Lung (tissue), 12 donors: ENCODE measurements around the gene DDX41. TPM values are rescaled to one million over a fixed set of nuclear protein-coding genes. Genes with fewer than 3 reads are reported as not detected.

Experiments used
- ATAC-seq: fragments of 200-7000 bp; cut with Tn5 transposase; one replicate; pipeline ENCODE4 v1.9.1; 2020; ENCODE audit warnings: moderate number of reproducible peaks; ENCODE audit not compliant: insufficient read depth, low FRiP score
- DNase-seq, 3 donors: peaks; one replicate each; pipeline ENCODE4 v3.0.0-alpha.2; 2013 to 2017
- H3K27ac ChIP-seq, 2 donors: one replicate each; pipeline ENCODE4 v1.5.1; 2013; ENCODE audit warnings: mild to moderate bottlenecking in 2 of 2, moderate library complexity in 2 of 2, control low read depth in 1 of 2, inconsistent platforms in 1 of 2, low read depth in 1 of 2, low read length in 1 of 2
- H3K27me3 ChIP-seq, 3 donors: one replicate each; pipeline ENCODE4 v1.5.1; 2013; ENCODE audit warnings: low read length in 2 of 3; ENCODE audit not compliant: control insufficient read depth in 3 of 3, insufficient read depth in 3 of 3
- H3K36me3 ChIP-seq, 4 donors: one replicate each; pipeline ENCODE4 v1.5.1; 2013; ENCODE audit warnings: low read length in 4 of 4, mild to moderate bottlenecking in 1 of 4, moderate library complexity in 1 of 4; ENCODE audit not compliant: control insufficient read depth in 4 of 4, insufficient read depth in 4 of 4
- H3K4me1 ChIP-seq, 5 donors: one replicate each; pipeline ENCODE4 v1.5.1; 2013; ENCODE audit warnings: low read length in 5 of 5, mild to moderate bottlenecking in 2 of 5, moderate library complexity in 1 of 5; ENCODE audit not compliant: control insufficient read depth in 5 of 5, insufficient read depth in 5 of 5
- H3K4me3 ChIP-seq: one replicate; pipeline ENCODE4 v1.5.1; 2013; ENCODE audit warnings: mild to moderate bottlenecking, control low read depth, moderate library complexity
- H3K9ac ChIP-seq, 2 donors: one replicate each; pipeline ENCODE4 v1.5.1; 2013; ENCODE audit warnings: low read length in 2 of 2, control low read depth in 1 of 2; ENCODE audit not compliant: insufficient read depth in 1 of 2
- H3K9me3 ChIP-seq, 4 donors: one replicate each; pipeline ENCODE4 v1.5.1; 2013; ENCODE audit warnings: low read length in 3 of 4, mild to moderate bottlenecking in 1 of 4, moderate library complexity in 1 of 4; ENCODE audit not compliant: control insufficient read depth in 4 of 4, insufficient read depth in 3 of 4
- CTCF ChIP-seq: IDR thresholded peaks from 2 replicates; pipeline ENCODE4 v1.5.1; 2012; ENCODE audit warnings: mild to moderate bottlenecking; ENCODE audit errors: control extremely low read depth, extremely low read depth
- WGBS, 2 donors: extraction: QIAGEN DNeasy Blood & Tissue Kit; methylation state at CpG; one replicate each; pipeline ENCODE4 v1.1.7; 2013; 5-methylcytosine and 5-hydroxymethylcytosine counted together
- polyA plus RNA-seq, 2 donors: library from polyadenylated mRNA; stranded (reverse); fragments of 200-250 nt; gene quantifications; one replicate each; pipeline ENCODE4 v1.2.1, GENCODE V29; 2013
- total RNA-seq, 2 donors: library from RNA; depleted of rRNA in 1 of 2; stranded (reverse); fragments of >200 nt in 1 of 2; gene quantifications; one replicate each; pipeline ENCODE4 v1.2.1, GENCODE V29; 2014 to 2021
- donor health status: control.
- donor health status: control.
- donor health status: Bipolar disorder and iron deficiency.
- donor health status: healthy.
- donor health status: DM: yes; HTN: yes; CAD: no.

The DDX41 gene
- total and polyA plus RNA-seq, 4 donors, result 63.2 to 110 (median 73.6) TPM

DNA sequence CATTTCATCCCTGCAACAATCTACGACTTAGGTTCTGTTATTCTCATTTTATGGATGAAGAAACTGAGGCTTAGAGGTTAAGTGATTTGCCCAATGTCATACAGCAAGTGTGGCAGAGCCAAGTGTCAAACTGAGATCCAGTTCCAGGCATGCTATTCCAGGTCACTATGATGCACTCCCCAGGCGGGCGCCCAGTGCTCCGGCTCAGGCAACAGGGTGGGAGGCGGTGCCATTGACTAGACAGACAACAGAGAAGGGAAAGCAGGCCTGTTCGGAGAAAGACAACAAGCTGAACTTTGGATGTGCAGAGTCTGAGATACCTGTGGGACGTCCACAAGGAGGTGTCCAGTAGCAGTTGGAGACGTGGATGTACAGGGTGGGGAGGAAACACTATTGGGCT is 10.8 kb upstream of the DDX41 start:
- H3K27ac ChIP-seq, result no peak overlapping the region

DNA sequence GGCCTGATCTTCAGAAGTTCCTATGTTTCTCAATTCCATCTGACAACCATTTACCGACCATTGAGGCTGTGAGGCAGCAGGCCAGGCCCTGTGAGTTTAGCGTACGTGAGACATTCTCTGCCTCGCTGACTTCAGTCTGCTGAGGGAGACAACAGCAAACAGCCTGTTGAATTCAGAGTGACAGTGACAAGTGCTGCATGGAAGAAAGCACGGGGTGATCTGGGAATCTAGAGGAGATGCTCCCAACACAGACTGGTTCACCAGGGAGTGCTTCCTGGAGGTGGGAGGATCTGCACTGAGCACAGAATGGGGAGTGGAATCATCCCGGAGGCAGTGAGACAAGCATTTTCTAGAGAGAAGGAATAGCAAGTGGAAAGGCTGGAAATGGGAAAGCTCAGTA is 10.0 kb upstream of the DDX41 start:
- Histone ChIP-seq H3K9me3 (no peaks in the 10 kb centered on the region), H3K4me3 (no peak overlapping the region), H3K4me1 (no peaks in the 10 kb centered on the region), H3K27ac (no peak overlapping the region), H3K36me3 (peaks cover 19 to 72% (median 47%) of the 10 kb centered on the region in 4 donors), H3K9ac (no peak overlapping the region), H3K27me3 (no peaks in the 10 kb centered on the region)
- ATAC-seq, result no peak
- DNase-seq, result no peak
- TF ChIP-seq CTCF, result no peak
- 94 to 95% methylated on average over 6 of the region's 6 CpGs for WGBS, 2 donors

More for the DNA sequence above, 10.8 kb upstream of the DDX41 start:
- no peak for ATAC-seq
- Histone ChIP-seq H3K9me3 (no peaks in the 10 kb centered on the region), H3K27me3 (no peaks in the 10 kb centered on the region), H3K4me3 (no peak overlapping the region), H3K4me1 (no peaks in the 10 kb centered on the region), H3K9ac (no peak overlapping the region), H3K36me3 (peaks cover 19 to 73% (median 51%) of the 10 kb centered on the region in 4 donors)
- no peak for TF ChIP-seq CTCF
- no peak for DNase-seq
- WGBS, 2 donors, result 94 to 96% methylated on average over 8 of the region's 8 CpGs

DNA sequence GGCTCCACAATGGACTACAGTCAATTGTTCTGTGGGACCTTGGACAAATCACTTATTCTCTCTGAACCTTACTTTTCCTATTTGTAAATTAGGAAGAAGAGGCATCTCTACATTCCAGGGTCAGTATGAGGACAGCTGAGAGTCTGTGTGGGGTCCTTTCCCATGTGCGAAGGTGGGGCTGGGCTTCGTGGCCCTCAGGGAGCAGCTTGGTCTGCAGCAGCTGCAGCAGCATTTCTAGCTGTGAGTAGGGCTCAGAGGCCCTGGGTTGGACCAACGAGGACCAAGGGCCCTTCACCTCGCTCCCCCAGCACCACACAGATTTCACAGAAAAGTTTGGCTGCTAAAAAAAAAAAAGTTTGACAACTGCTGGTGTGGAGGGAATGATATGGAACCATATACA is 9.4 kb upstream of the DDX41 start:
- Histone ChIP-seq H3K9ac (no peak overlapping the region), H3K36me3 (peaks cover 20 to 73% (median 51%) of the 10 kb centered on the region in 4 donors)
- no peak for ATAC-seq

More for the DNA sequence above, 9.4 kb upstream of the DDX41 start:
- H3K27me3 ChIP-seq, result no peaks in the 10 kb centered on the region
- DNase-seq, result no peak
- H3K4me3 ChIP-seq, result no peak overlapping the region
- WGBS, 2 donors, result 88 to 98% methylated on average over 4 of the region's 4 CpGs
- TF ChIP-seq CTCF, result no peak
- no peaks in the 10 kb centered on the region for H3K9me3 ChIP-seq
- no peak overlapping the region for H3K27ac ChIP-seq
- H3K4me1 ChIP-seq, result no peaks in the 10 kb centered on the region
